HG03571 (cell line): ENCODE results near the gene C8B.

ENCODE experiments used
- ATAC-seq: cut with Tn5 transposase; IDR thresholded peaks from one replicate; pipeline ENCODE4 v1.9.1; 2021; ENCODE audit not compliant: unreplicated experiment

C8B gene

GRCh38 chr1:56903778-56904177 is 62.0 kb downstream of the C8B start:
- ATAC-seq, result no peak

GRCh38 chr1:56901716-56902115 is 64.1 kb downstream of the C8B start:
- ATAC-seq, result no peak

DNA sequence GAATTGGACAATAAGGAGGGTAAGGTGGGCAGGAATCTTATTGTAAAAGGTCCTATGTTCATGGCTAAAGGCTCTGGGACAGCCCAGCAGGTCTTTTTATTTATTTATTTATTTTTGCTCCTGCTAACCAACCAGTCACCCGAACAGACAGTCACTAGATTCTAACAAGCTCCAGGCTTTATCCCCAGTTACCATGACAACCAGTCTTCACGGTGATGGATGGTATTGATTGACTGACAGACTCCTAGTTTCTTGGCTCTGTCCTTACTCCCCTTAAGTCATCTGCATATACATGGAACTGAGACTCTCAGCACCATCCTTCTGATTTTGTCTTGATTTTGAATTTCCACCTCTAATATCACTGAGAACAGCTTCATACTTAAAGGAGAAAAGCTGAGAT is 66.9 kb downstream of the C8B start:
- no peak for ATAC-seq

DNA sequence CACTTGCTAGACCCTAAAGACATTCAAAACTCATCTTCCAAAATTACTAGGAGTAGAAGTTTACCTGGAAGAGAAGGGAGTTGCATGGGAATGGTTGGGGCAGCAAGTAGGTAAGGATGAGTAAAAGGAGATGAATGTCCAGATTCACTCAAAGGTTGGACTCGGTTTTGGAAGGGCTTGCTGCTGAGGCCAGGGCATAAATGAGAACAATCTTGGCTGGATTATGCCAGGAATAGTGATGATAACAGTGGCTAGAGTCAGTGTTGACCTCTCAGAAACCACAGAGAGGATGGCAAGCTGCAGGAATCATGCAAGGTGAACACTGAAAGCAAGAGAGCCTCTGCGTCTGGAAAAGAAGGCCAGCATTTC is 67.8 kb downstream of the C8B start:
- ATAC-seq, result no peak

- no peak for ATAC-seq
Observed at GRCh38 chr1:56897150-56898004, 68.4 kb downstream of the C8B start.

- no peak for ATAC-seq
Observed at GRCh38 chr1:56894014-56894413, 71.8 kb downstream of the C8B start.

- ATAC-seq, result no peak
Observed at GRCh38 chr1:56890229-56890628, 75.6 kb downstream of the C8B start.

DNA sequence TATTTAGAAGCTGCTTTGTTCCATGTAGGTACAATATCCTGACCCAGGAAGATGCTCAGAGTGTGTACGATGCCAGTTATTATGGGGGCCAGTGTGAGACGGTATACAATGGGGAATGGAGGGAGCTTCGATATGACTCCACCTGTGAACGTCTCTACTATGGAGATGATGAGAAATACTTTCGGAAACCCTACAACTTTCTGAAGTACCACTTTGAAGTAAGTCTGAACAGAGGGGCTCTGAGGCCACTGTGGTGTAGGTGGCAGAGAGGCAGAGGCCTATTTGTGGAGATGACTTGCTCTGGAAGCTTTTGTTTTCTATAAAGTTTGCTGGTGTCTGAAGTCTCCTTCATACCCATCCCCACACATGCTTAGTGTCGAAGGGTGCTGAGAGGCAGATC is 84.4 kb downstream of the C8B start:
- no peak for ATAC-seq

DNA sequence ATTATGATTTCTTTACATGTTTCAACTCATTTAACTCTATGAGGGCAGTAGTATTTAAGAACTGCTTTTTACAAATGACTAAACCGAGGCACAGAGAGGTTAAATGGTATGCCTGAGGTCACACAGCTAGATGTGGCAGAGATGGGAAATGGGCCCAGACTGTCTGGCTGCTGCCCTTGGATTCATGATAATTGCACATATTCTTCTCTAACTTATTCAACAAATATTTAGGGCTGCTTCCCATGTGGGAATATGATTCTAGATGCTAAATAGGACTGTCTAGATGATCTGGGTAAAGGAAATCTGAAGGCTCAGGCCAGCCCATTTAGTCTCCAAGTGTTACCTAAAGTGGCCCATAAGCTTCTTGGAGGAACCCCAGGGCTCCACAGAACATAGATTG is 85.0 kb downstream of the C8B start:
- ATAC-seq, result no peak
